ENCODE measurements around the gene OPRL1. TPM values are rescaled to one million over a fixed set of nuclear protein-coding genes. Genes with fewer than 3 reads are reported as not detected.
A peak's percentile ranks its signal among the peaks of the same experiment; 100 is the strongest.

Gene OPRL1
- total RNA-seq, 1 donor: 0.72 TPM

GRCh38 chr20:64057628-64058498 is 22.0 kb upstream of the OPRL1 start:
- H3K9me3 ChIP-seq (ENCODE audit: low read depth, low read length): no peaks in the 10 kb centered on the region
- no peaks in the 10 kb centered on the region for H3K27me3 ChIP-seq (ENCODE audit: insufficient read depth, low read length)
- peak; percentile 83 for TF ChIP-seq CTCF (IDR thresholded peaks at IDR 0.05; ENCODE audit: extremely low read depth, low read depth, low read length)
- no peaks in the 10 kb centered on the region for H3K79me2 ChIP-seq (ENCODE audit: insufficient read depth, low read length)
- H3K4me2 ChIP-seq (ENCODE audit: insufficient read depth, low read length): peak overlapping the region; percentile 50
- peaks cover 32% of the 10 kb centered on the region for H3K4me1 ChIP-seq (ENCODE audit: insufficient read depth, low read length)
- no peaks in the 10 kb centered on the region for H3K36me3 ChIP-seq (ENCODE audit: insufficient read depth, low read length)
- H3K4me3 ChIP-seq (ENCODE audit: insufficient read depth, low read length): peak overlapping the region; percentile 22
- H3K27ac ChIP-seq (ENCODE audit: low read depth, low read length): no peak overlapping the region
- no peak overlapping the region for H2AFZ ChIP-seq (ENCODE audit: low read length)
- H4K20me1 ChIP-seq (ENCODE audit: insufficient read depth, low read length): peaks cover 3% of the 10 kb centered on the region
- DNase-seq (ENCODE audit: insufficient read length, low spot score, missing footprints): peak; percentile 99

- Histone ChIP-seq H3K9me3 (ENCODE audit: low read depth, low read length) (no peaks in the 10 kb centered on the region), H3K79me2 (ENCODE audit: insufficient read depth, low read length) (no peaks in the 10 kb centered on the region), H3K27ac (ENCODE audit: low read depth, low read length) (no peak overlapping the region), H3K4me2 (ENCODE audit: insufficient read depth, low read length) (peak overlapping the region; percentile 50), H3K36me3 (ENCODE audit: insufficient read depth, low read length) (no peaks in the 10 kb centered on the region), H3K4me1 (ENCODE audit: insufficient read depth, low read length) (peaks cover 32% of the 10 kb centered on the region), H4K20me1 (ENCODE audit: insufficient read depth, low read length) (peaks cover 3% of the 10 kb centered on the region), H3K27me3 (ENCODE audit: insufficient read depth, low read length) (no peaks in the 10 kb centered on the region), H2AFZ (ENCODE audit: low read length) (no peak overlapping the region), H3K4me3 (ENCODE audit: insufficient read depth, low read length) (peak overlapping the region; percentile 22)
- peak; percentile 99 for DNase-seq (ENCODE audit: insufficient read length, low spot score, missing footprints)
- TF ChIP-seq CTCF (IDR thresholded peaks at IDR 0.05; ENCODE audit: extremely low read depth, low read depth, low read length): no peak
These were observed 21.3 kb upstream of the OPRL1 start for GRCh38 chr20:64058536-64058935.

GRCh38 chr20:64062276-64062595 is 17.6 kb upstream of the OPRL1 start:
- Histone ChIP-seq H3K36me3 (ENCODE audit: insufficient read depth, low read length) (no peaks in the 10 kb centered on the region), H3K27me3 (ENCODE audit: insufficient read depth, low read length) (no peaks in the 10 kb centered on the region)
- TF ChIP-seq CTCF (IDR thresholded peaks at IDR 0.05; ENCODE audit: extremely low read depth, low read depth, low read length): no peak

GRCh38 chr20:64062596-64063388 is 17.1 kb upstream of the OPRL1 start, which contains the start of gene TCEA2:
Gene TCEA2, plus strand, starts transcription at chr20:64063198. Its CDS starts 115 bp downstream, at chr20:64063313.
- Histone ChIP-seq H4K20me1 (ENCODE audit: insufficient read depth, low read length) (peaks cover 32% of the 10 kb centered on the region), H3K4me2 (ENCODE audit: insufficient read depth, low read length) (peak within 1 kb of the TSS; percentile 91), H3K4me3 (ENCODE audit: insufficient read depth, low read length) (peak within 1 kb of the TSS; percentile 87), H3K27me3 (ENCODE audit: insufficient read depth, low read length) (no peaks in the 10 kb centered on the region), H3K27ac (ENCODE audit: low read depth, low read length) (peak within 1 kb of the TSS; percentile 66), H3K4me1 (ENCODE audit: insufficient read depth, low read length) (peaks cover 39% of the 10 kb centered on the region), H2AFZ (ENCODE audit: low read length) (peak within 1 kb of the TSS; percentile 83), H3K79me2 (ENCODE audit: insufficient read depth, low read length) (no peaks in the 10 kb centered on the region), H3K36me3 (ENCODE audit: insufficient read depth, low read length) (no peaks in the 10 kb centered on the region), H3K9me3 (ENCODE audit: low read depth, low read length) (no peaks in the 10 kb centered on the region)
- TF ChIP-seq CTCF (IDR thresholded peaks at IDR 0.05; ENCODE audit: extremely low read depth, low read depth, low read length): no peak
- DNase-seq (ENCODE audit: insufficient read length, low spot score, missing footprints): peak; percentile 100

More at GRCh38 chr20:64062276-64062595, 17.6 kb upstream of the OPRL1 start:
- Histone ChIP-seq H3K79me2 (ENCODE audit: insufficient read depth, low read length) (no peaks in the 10 kb centered on the region), H3K4me1 (ENCODE audit: insufficient read depth, low read length) (peaks cover 39% of the 10 kb centered on the region), H2AFZ (ENCODE audit: low read length) (peak overlapping the region; percentile 83), H4K20me1 (ENCODE audit: insufficient read depth, low read length) (peaks cover 32% of the 10 kb centered on the region), H3K27ac (ENCODE audit: low read depth, low read length) (peak overlapping the region; percentile 66), H3K4me2 (ENCODE audit: insufficient read depth, low read length) (peak overlapping the region; percentile 91), H3K9me3 (ENCODE audit: low read depth, low read length) (no peaks in the 10 kb centered on the region), H3K4me3 (ENCODE audit: insufficient read depth, low read length) (peak overlapping the region; percentile 87)
- DNase-seq (ENCODE audit: insufficient read length, low spot score, missing footprints): no peak

All from osteoblast (primary cell).